Omental fat pad (tissue), 4 donors: Measurements from ENCODE around the gene GMCL1. TPM values are rescaled to one million over a fixed set of nuclear protein-coding genes. Genes with fewer than 3 reads are reported as not detected.
"Not testable (repeated sequence)": the region's sequence is repeated elsewhere in the genome, so short reads cannot be mapped to it uniquely, and the experiment has no call there.

Experiments
- ATAC-seq: fragments of 150-250 bp; one replicate; pipeline ENCODE4 v1.9.1; 2016; ENCODE audit warnings: mild to moderate bottlenecking, moderate library complexity; ENCODE audit not compliant: low FRiP score
- DNase-seq: peaks from one replicate; pipeline ENCODE4 v3.0.0-alpha.2; 2019; ENCODE audit warnings: low spot score
- total RNA-seq, 4 donors: library from RNA; depleted of rRNA; stranded (reverse); fragments of >200 nt; gene quantifications; one replicate each; pipeline ENCODE4 v1.1.0, GENCODE V29; 2016
- TF ChIP-seq, protein P1 (sequence below), 3 donors: fragments of 450-650 bp; IDR thresholded peaks; one replicate each; pipeline ENCODE4 v1.5.1; 2016 to 2017; ENCODE audit warnings: antibody characterized with exemption in 3 of 3, mild to moderate bottlenecking in 3 of 3, moderate library complexity in 2 of 3

GMCL1 gene
- total RNA-seq, 4 donors from 2014 or later: 9.7 to 41.7 (median 20.4) TPM

DNA sequence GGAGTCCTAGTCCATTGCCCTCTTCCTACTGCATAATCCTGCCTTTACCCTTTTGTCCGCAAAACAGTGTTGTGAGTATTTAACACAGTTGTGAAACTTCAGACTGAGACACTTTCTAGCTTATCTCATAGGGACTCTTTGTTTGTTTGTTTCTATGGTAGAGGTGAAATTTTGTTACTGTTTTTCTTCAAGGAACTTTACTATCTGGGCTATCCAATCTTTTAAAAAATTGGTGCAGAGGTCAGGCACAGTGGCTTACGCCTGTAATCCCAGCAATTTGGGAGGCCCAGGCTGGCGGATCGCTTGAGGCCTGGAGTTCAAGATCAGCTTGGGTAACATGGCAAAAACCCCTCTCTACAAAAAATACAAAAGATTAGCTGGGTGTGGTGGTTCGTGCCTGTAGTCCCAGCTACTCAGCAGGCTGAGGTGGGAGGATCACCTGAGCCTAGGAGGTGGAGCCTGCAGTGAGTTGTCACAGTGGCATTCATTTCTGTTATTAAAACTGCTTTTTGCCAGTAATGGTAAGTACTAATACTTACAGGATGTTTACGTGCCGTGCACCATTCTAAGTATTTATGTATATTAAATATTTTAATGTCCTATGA lies 18.8 kb downstream of the GMCL1 start:
- no peak for ATAC-seq
- TF ChIP-seq, protein P1, sequence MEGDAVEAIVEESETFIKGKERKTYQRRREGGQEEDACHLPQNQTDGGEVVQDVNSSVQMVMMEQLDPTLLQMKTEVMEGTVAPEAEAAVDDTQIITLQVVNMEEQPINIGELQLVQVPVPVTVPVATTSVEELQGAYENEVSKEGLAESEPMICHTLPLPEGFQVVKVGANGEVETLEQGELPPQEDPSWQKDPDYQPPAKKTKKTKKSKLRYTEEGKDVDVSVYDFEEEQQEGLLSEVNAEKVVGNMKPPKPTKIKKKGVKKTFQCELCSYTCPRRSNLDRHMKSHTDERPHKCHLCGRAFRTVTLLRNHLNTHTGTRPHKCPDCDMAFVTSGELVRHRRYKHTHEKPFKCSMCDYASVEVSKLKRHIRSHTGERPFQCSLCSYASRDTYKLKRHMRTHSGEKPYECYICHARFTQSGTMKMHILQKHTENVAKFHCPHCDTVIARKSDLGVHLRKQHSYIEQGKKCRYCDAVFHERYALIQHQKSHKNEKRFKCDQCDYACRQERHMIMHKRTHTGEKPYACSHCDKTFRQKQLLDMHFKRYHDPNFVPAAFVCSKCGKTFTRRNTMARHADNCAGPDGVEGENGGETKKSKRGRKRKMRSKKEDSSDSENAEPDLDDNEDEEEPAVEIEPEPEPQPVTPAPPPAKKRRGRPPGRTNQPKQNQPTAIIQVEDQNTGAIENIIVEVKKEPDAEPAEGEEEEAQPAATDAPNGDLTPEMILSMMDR (IDR thresholded peaks at IDR 0.05): no peak
- DNase-seq: no peak

DNA sequence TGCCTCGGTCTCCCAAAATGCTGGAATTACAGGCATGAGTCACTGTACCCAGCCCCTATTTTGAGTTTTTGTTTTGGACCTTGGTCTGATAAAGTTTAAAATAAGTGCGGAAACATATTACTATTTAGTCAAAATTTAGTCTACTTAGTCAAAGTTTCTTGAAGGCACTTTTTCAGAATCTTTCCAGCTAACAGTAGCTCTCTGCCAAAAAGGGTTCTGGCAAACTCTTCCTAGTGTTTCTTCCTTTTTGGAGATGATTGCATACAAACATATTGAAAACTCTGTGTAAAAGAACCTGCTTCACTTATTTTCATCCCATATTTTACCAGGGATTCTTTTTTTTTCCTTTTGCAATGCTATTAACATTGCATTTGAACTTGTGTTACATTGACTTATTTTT lies 28.8 kb downstream of the GMCL1 start:
- DNase-seq (no peak), ATAC-seq (no peak)
- TF ChIP-seq, protein P1 (IDR thresholded peaks at IDR 0.05): no peak

DNA sequence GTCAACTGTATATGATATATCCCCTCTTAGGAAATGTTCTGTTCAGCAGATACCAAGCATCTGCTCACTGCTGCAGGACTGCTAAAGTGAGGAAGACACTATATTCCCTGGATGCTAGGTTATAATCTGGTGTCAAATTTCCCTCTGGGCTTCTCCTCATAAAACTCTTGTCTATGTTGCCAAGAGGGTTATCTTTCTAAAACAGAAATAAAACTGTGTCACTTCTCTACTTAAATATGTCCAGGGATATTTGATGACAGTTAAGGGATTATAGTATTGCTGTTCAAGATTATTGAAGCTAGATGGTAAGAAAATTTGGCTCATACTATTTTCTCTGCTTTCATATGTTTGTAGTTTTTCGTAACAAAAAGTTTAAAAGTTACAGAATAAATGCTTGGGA lies 33.8 kb downstream of the GMCL1 start:
- TF ChIP-seq, protein P1 (IDR thresholded peaks at IDR 0.05): no peak
- ATAC-seq: no peak
- DNase-seq: no peak

DNA sequence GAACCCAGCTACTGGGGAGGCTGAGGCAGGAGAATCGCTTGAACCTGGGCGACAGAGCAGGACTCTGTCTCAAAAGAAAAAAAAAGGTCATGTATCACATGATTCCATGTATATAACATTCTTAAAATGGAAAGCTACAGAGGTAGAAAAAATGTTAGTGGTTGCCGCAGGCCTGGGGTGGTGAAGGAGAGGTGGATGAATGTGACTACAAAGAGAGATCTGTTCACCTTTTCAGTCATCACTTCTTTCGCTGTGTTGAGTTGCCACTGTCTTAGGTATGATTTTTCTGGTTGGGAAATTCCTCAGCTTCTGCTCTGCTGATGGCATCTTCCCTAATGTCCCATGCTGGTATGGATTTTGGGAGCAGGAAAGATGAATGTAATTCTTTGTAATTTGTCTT lies 59.0 kb downstream of the GMCL1 start:
- TF ChIP-seq, protein P1 (IDR thresholded peaks at IDR 0.05): no peak
- no peak for ATAC-seq
- DNase-seq: no peak

DNA sequence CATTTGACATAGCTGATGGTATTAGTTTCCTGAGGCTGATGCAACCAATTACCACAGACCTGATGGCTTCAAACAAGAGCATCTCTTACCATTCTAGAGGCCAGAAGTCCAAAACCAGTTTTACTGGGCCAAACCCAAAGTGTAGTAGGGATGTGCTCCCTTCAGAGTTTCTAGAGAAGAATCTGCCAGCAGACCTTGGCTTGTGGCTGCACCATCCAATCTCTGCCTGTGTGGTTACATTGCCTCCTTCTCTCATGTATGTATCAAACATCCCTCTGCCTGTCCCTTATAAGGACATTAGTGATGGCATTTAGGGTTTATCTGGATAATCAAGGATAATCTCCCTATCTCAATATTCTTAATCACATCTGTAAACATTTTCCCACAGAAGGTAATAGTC lies 59.8 kb downstream of the GMCL1 start:
- no peak for ATAC-seq
- TF ChIP-seq, protein P1 (IDR thresholded peaks at IDR 0.05): no peak
- DNase-seq: no peak

DNA sequence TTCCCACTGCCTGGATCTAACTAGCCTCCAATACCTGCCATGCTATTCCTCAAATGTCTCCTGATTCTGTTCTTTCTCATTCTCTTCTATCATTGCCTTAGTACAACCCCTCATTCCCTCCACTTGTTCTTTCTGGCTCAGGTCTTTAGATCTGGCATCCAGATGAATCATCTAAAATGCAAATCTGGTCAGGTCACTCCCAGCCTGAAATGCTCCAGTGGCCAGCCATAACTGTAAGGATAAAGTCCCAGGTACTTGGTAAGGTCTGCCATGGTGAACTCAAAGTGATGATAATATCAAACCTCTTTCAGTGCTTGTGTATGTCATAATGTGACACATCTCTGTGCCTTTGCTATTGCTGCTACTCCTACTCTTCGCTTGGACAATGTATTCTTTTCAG lies 61.4 kb downstream of the GMCL1 start:
- ATAC-seq: no peak
- DNase-seq: no peak
- TF ChIP-seq, protein P1 (IDR thresholded peaks at IDR 0.05): no peak

DNA sequence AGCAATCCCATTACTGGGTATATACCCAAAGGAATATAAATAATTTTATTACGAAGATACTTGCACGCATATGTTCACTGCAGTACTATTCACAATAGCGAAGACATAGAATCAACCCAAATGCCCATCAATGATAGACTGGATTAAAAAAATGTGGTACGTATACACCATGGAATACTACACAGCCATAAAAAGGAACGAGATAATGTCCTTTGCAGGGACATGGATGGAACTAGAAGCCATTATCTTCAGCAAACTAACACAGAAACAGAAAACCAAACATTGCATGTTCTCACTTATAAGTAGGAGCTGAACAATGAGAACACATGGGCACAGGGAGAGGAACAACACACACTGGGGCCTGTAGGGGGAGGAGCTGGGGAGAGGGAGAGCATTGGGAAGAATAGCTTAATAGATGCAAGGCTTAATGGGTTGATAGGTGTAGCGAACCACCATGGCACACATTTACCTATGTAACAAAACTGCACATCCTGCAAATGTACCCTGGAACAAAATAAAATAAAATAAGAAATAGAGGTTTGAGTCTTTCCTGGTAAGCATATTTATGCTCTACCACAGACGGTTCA lies 63.5 kb downstream of the GMCL1 start:
- not testable (repeated sequence) for ATAC-seq

More for the DNA sequence above, 63.5 kb downstream of the GMCL1 start:
- DNase-seq: not testable (repeated sequence)
